Fibroblast of mammary gland (primary cell): ENCODE data around the gene HBEGF.
A peak's percentile ranks its signal among the peaks of the same experiment; 100 is the strongest.

Experiments
- DNase-seq: peaks from one replicate; pipeline ENCODE4 v3.0.0-alpha.2; 2010; ENCODE audit warnings: low read depth
- H3K4me3 ChIP-seq: 2 replicates; pipeline ENCODE4 v1.5.1; 2011; ENCODE audit warnings: low read depth, mild to moderate bottlenecking, low read length, moderate library complexity; ENCODE audit not compliant: control insufficient read depth
- TF ChIP-seq, protein P1 (sequence below): conservative IDR thresholded peaks from 2 replicates; pipeline ENCODE4 v1.5.1; 2011; ENCODE audit warnings: low read depth, low read length, inconsistent platforms; ENCODE audit not compliant: control insufficient read depth, insufficient read depth

The HBEGF gene

DNA sequence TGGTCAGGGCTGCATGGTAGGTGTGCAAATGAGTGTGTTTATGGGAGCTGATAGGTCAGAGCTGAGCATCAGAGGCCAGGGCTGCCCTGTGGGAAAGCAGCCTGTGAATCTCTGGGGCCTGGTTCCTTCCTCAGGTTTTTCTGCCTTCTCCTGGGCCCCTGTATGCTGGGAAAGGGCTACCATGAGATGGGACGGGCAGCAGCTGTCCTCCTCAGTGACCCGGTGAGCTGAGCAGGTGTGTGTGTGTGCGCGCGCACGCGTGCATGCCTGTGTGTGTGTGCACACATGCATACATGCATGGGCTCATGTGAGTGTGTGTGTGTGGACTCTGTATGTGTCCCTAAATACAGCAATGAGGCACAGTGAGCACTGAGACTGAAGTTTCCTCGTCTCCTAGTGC lies 15.9 kb upstream of the HBEGF start:
- DNase-seq = no peak
- TF ChIP-seq, protein P1, sequence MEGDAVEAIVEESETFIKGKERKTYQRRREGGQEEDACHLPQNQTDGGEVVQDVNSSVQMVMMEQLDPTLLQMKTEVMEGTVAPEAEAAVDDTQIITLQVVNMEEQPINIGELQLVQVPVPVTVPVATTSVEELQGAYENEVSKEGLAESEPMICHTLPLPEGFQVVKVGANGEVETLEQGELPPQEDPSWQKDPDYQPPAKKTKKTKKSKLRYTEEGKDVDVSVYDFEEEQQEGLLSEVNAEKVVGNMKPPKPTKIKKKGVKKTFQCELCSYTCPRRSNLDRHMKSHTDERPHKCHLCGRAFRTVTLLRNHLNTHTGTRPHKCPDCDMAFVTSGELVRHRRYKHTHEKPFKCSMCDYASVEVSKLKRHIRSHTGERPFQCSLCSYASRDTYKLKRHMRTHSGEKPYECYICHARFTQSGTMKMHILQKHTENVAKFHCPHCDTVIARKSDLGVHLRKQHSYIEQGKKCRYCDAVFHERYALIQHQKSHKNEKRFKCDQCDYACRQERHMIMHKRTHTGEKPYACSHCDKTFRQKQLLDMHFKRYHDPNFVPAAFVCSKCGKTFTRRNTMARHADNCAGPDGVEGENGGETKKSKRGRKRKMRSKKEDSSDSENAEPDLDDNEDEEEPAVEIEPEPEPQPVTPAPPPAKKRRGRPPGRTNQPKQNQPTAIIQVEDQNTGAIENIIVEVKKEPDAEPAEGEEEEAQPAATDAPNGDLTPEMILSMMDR = no peak
- no peak overlapping the region for H3K4me3 ChIP-seq

DNA sequence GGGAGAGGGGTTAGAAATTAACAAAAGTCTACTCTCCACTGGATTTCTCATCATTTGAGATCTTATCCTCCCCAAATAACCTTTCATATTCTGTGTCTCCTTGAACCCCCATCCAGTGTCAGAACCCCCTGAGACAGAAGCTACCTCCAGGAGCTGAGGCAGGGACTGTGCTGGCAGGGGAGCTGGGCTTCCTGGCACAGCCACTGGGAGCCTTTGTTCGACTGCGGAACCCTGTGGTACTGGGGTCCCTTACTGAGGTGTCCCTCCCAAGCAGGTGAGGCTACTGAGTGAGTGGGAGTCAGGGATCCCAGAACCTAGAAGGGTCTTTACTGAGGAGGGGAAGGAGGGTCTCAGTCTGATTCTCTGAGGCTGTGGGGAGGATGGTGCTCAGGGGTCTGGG lies 15.5 kb upstream of the HBEGF start:
- H3K4me3 ChIP-seq = no peak overlapping the region
- TF ChIP-seq, protein P1 = no peak
- no peak for DNase-seq

DNA sequence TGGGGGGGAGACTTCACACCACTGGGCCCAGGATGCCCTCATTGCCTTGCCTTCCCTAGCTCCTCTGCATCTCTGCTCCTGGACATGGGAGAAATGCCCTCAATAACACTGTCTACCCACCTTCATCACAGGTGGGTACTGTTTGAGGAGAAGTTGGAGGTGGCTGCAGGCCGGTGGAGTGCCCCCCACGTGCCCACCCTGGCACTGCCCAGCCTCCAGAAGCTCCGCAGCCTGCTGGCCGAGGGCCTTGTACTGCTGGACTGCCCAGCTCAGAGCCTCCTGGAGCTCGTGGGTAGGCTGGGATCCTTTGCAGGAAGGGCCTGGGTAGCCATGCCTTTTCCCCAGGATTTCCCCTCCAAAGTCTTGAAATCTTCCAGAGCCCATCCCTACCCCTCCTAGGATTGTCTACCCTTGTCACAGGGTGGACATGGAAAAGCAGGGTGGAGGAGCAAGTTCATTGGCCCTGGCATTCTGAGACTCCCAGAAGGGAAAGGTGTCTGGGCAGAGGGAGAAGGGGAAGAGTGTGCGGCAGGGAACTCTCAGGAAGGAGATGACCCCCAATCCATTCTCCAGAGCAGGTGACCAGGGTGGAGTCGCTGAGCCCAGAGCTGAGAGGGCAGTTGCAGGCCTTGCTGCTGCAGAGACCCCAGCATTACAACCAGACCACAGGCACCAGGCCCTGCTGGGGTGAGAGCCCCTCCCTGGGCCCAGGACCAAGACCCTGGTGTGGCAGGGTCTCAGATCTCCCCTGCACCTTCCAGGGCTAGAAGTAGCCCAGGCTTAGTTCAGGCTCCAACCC lies 14.5 kb upstream of the HBEGF start:
- H3K4me3 ChIP-seq = no peak overlapping the region
- DNase-seq = no peak
- TF ChIP-seq, protein P1 = no peak

DNA sequence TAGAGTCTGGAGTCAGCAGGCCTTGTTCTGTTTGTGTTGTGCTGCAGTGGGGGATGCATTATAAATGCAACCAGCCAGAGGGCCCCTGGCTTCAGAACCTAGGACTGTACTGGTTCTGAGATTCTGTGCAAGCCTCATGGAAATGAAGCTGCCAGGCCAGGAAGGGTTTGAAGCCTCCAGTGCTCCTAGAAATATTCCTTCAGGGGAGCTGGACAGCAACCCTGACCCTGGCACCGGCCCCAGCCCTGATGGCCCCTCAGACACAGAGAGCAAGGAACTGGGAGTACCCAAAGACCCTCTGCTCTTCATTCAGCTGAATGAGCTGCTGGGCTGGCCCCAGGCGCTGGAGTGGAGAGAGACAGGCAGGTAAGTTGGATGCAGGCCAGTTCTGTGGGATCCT lies 13.7 kb upstream of the HBEGF start, which contains the start of gene SLC4A9:
SLC4A9 (plus strand) TSS at position 94 of the 400 bp plus-strand sequence; CDS start at position 137, 43 bp downstream.
- TF ChIP-seq, protein P1 = no peak
- DNase-seq = no peak
- no peak within 1 kb of the TSS for H3K4me3 ChIP-seq

DNA sequence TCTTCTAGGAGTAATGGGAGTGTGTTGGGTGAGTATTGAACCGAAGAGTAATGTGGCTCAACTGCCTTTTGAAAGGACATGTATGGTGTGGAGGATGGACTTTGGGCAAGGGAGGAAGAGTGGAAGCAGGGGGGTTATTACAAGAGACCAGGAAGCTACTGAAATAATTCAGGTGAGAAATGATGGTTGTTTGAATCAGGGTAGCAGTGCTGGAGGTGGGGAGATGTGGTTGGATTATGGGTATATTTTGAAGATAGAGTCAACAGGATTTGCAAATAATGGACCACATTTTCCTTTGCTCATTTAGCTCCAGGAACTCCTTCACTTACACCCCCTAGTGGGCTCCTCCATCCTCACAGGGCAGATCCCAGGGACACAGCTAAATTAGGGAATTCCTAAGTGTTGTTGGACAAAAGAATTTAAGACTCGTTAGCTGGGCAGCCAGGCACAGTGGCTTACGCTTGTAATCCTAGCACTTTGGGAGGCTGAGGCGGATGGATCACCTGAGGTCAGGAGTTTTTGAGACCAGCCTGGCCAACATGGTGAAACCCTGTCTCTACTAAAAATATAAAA lies 12.4 kb upstream of the HBEGF start:
- no peak overlapping the region for H3K4me3 ChIP-seq
- TF ChIP-seq, protein P1 = peak; percentile 64
- peak; percentile 45 for DNase-seq

DNA sequence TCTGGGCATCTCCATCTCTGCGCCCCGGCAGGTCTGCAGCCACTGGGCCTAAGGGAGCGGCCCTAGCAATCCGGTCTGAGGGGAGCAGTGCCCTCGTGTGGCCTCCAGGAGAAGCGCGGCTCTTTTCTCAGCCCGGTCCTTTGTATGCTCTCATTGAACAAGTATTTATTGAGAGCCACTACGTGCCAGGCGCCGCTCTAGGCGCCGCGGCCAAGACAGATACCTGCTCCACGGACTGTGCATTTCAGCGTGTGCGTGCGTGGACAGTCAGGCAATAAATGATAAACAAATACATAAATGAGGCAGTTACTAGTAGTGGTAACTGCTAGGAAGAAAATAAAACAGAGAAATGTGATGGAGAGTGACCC lies 11.3 kb upstream of the HBEGF start:
- DNase-seq = peak; percentile 84
- TF ChIP-seq, protein P1 = peak; percentile 88
- H3K4me3 ChIP-seq = peak overlapping the region; percentile 32
